Left forelimb (tissue), 1 donor: ENCODE measurements around the gene LSMEM2.
"Not testable (repeated sequence)": the region's sequence is repeated elsewhere in the genome, so short reads cannot be mapped to it uniquely, and the experiment has no call there.

Source experiments
- DNase-seq: peaks from one replicate; pipeline ENCODE4 v3.0.0-alpha.2; 2018; ENCODE audit warnings: low spot score

LSMEM2 gene

GRCh38 chr3:50245831-50246516, 32.9 kb upstream of the LSMEM2 start:
- DNase-seq: peak; percentile 94

GRCh38 chr3:50246517-50246954, 32.4 kb upstream of the LSMEM2 start:
- no peak for DNase-seq

GRCh38 chr3:50248387-50248786, 30.5 kb upstream of the LSMEM2 start:
- DNase-seq: no peak

- no peak for DNase-seq
Measured at GRCh38 chr3:50249457-50249856, 29.4 kb upstream of the LSMEM2 start.

- DNase-seq: no peak
Measured at GRCh38 chr3:50250514-50250913, 28.4 kb upstream of the LSMEM2 start.

- DNase-seq: no peak
Measured at GRCh38 chr3:50251220-50251619, 27.7 kb upstream of the LSMEM2 start.

- DNase-seq: no peak
Measured at GRCh38 chr3:50254577-50255250, 24.2 kb upstream of the LSMEM2 start.

- no peak for DNase-seq
Measured at GRCh38 chr3:50255251-50255615, 23.7 kb upstream of the LSMEM2 start.

GRCh38 chr3:50256978-50257890, 21.7 kb upstream of the LSMEM2 start:
- no peak for DNase-seq

GRCh38 chr3:50258029-50258680, 20.7 kb upstream of the LSMEM2 start:
- no peak for DNase-seq

- no peak for DNase-seq
Measured at GRCh38 chr3:50258979-50259378, 19.9 kb upstream of the LSMEM2 start.

- no peak for DNase-seq
Measured at GRCh38 chr3:50259432-50260026, 19.4 kb upstream of the LSMEM2 start.

GRCh38 chr3:50260027-50260941, 18.6 kb upstream of the LSMEM2 start:
- DNase-seq: peak; percentile 97

GRCh38 chr3:50260942-50261441, 17.9 kb upstream of the LSMEM2 start:
- no peak for DNase-seq

GRCh38 chr3:50261505-50261904, 17.4 kb upstream of the LSMEM2 start:
- DNase-seq: no peak

GRCh38 chr3:50262200-50262599, 16.7 kb upstream of the LSMEM2 start:
- not testable (repeated sequence) for DNase-seq

- DNase-seq: no peak
Measured at GRCh38 chr3:50262778-50263177, 16.1 kb upstream of the LSMEM2 start.

- no peak for DNase-seq
Measured at GRCh38 chr3:50263478-50264382, 15.2 kb upstream of the LSMEM2 start.

- DNase-seq: peak; percentile 92
Measured at GRCh38 chr3:50264383-50264963, 14.4 kb upstream of the LSMEM2 start.
